Posterior vena cava (tissue), 2 donors: ENCODE results near the gene GNL1. TPM values are rescaled to one million over a fixed set of nuclear protein-coding genes. Genes with fewer than 3 reads are reported as not detected.

ENCODE experiments used
- DNase-seq: peaks from one replicate; pipeline ENCODE4 v3.0.0-alpha.2; 2020; ENCODE audit warnings: low spot score
- intact Hi-C, 2 donors: fragments of 100-400 bp; cut with DNase I; formaldehyde crosslinking; loops; one replicate each; pipeline versions ENCODE4 v1.14.1 to v1.14.2; 2022 to 2023
- total RNA-seq, 2 donors: library from RNA; stranded (reverse); fragmentation: NEBNext Ultra II Directional; extraction: Animal tissue kit (Norgen Biotek cat#: 25700); gene quantifications; one replicate each; pipeline ENCODE4 v1.2.1, GENCODE V29; 2021
- donor health status: DM: yes; HTN: yes; CAD: no.
- donor health status: DM: yes; HTN: yes; CAD: no.

The GNL1 gene
- total RNA-seq, 2 donors from 2014 or later: 52.2 to 59.6 TPM

- intact Hi-C loops: loop anchor here in 1 of 2 donors (5.0 kb wide), 1 partner anchor 35 kb away; no protein-coding TSS in a partner anchor
- DNase-seq: no peak
Observed at GRCh38 chr6:30572148-30572547, 15.9 kb upstream of the GNL1 start.

- DNase-seq: no peak
- intact Hi-C loops: loop anchor here in 1 of 2 donors (5.0 kb wide), 1 partner anchor 36 kb away; no protein-coding TSS in a partner anchor
Observed at GRCh38 chr6:30571762-30572082, 15.4 kb upstream of the GNL1 start.

- DNase-seq: peak; percentile 100
- intact Hi-C loops: loop anchor here in 1 of 2 donors (5.0 kb wide), 1 partner anchor 36 kb away; no protein-coding TSS in a partner anchor
Observed at GRCh38 chr6:30571075-30571761, 14.9 kb upstream of the GNL1 start, which contains the start of gene ABCF1. TSS of gene ABCF1 (plus strand) at chr6:30571442. CDS start at chr6:30571488, 46 bp downstream.

- intact Hi-C loops: loop anchor here in 1 of 2 donors (5.0 kb wide), 1 partner anchor 37 kb away; no protein-coding TSS in a partner anchor
- no peak for DNase-seq
Observed at GRCh38 chr6:30570740-30571074, 14.4 kb upstream of the GNL1 start.

- intact Hi-C loops: loop anchor here in 1 of 2 donors (5.0 kb wide), 1 partner anchor 37 kb away; no protein-coding TSS in a partner anchor
- DNase-seq: no peak
Observed at GRCh38 chr6:30570263-30570662, 14.0 kb upstream of the GNL1 start.

GRCh38 chr6:30568245-30568644 is 12.0 kb upstream of the GNL1 start:
- no peak for DNase-seq
- intact Hi-C loops: no loop called here

- DNase-seq: no peak
- intact Hi-C loops: no loop called here
Observed at GRCh38 chr6:30565772-30566171, 9.5 kb upstream of the GNL1 start.

- DNase-seq: no peak
- intact Hi-C loops: no loop called here
Observed at GRCh38 chr6:30564114-30564513, 7.8 kb upstream of the GNL1 start.

- intact Hi-C loops: no loop called here
- no peak for DNase-seq
Observed at GRCh38 chr6:30562470-30563425, 6.5 kb upstream of the GNL1 start.

GRCh38 chr6:30560930-30561329 is 4.6 kb upstream of the GNL1 start:
- intact Hi-C loops: no loop called here
- DNase-seq: no peak

- no peak for DNase-seq
- intact Hi-C loops: no loop called here
Observed at GRCh38 chr6:30557683-30557981, 1.3 kb upstream of the GNL1 start.

- peak; percentile 97 for DNase-seq
- intact Hi-C loops: no loop called here
Observed at GRCh38 chr6:30556906-30557682, 805 bp upstream of the GNL1 start, which contains the start of gene PRR3. TSS of gene PRR3 (plus strand) at chr6:30557295. CDS start at chr6:30557345, 50 bp downstream.

GRCh38 chr6:30555816-30556065 is 548 bp downstream of the GNL1 start:
- DNase-seq: no peak
- intact Hi-C loops: no loop called here

- peak; percentile 88 for DNase-seq
- intact Hi-C loops: no loop called here
Observed at GRCh38 chr6:30554962-30555815, 1.1 kb downstream of the GNL1 start.

- intact Hi-C loops: no loop called here
- DNase-seq: no peak
Observed at GRCh38 chr6:30554404-30554803, 1.9 kb downstream of the GNL1 start.

GRCh38 chr6:30548375-30548774 is 7.9 kb downstream of the GNL1 start:
- DNase-seq: no peak
- intact Hi-C loops: no loop called here

- intact Hi-C loops: no loop called here
- no peak for DNase-seq
Observed at GRCh38 chr6:30547454-30547853, 8.8 kb downstream of the GNL1 start.

GRCh38 chr6:30544666-30545272 is 11.5 kb downstream of the GNL1 start:
- no peak for DNase-seq
- intact Hi-C loops: loop anchor here in 1 of 2 donors (5.0 kb wide), 2 partner anchors 53 to 62 kb away; no protein-coding TSS in a partner anchor
